PC-9 (cell line): ENCODE results near the gene ARFIP1. TPM values are rescaled to one million over a fixed set of nuclear protein-coding genes. Genes with fewer than 3 reads are reported as not detected.

Source experiments
- BruUV-seq: library from RNA; stranded (reverse); fragments of 400-500 nt; replicated peaks from 2 replicates; lab custom pipeline; 2021; lab: Mats Ljungman, UMichigan
- CTCF ChIA-PET: fragments of 300-600 bp; sonication (Branson Sonifier 250); formaldehyde crosslinking; loops from one replicate; lab custom pipeline; 2022; ENCODE audit warnings: antibody characterized with exemption; lab: Charles Lee
- POLR2A ChIA-PET: fragments of 300-600 bp; sonication (Branson Sonifier 250); formaldehyde crosslinking; loops from one replicate; lab custom pipeline; 2022; ENCODE audit warnings: antibody characterized with exemption; ENCODE audit not compliant: unreplicated experiment; lab: Charles Lee
- DNase-seq, 2 experiments: peaks; one replicate each; pipeline versions ENCODE4 v3.0.0 to v3.0.0-alpha.2; 2015 to 2022; ENCODE audit warnings: mixed read lengths in 1 of 2
- H2AFZ ChIP-seq: fragments of 200-600 bp; sonication (generic); 2 replicates; pipeline ENCODE4 v1.8.1; 2017; ENCODE audit warnings: antibody characterized with exemption
- H3F3A ChIP-seq: fragments of 200-600 bp; sonication (generic); 2 replicates; pipeline ENCODE4 v1.8.1; 2017; ENCODE audit warnings: antibody characterized with exemption, mild to moderate bottlenecking, low read depth; ENCODE audit not compliant: insufficient read depth
- H3K27ac ChIP-seq: fragments of 200-600 bp; sonication (generic); 2 replicates; pipeline ENCODE4 v1.6.1; 2016; ENCODE audit warnings: mixed run types
- H3K27me3 ChIP-seq: fragments of 200-600 bp; sonication (generic); 2 replicates; pipeline ENCODE4 v1.6.1; 2016; ENCODE audit warnings: low read depth, mixed run types; ENCODE audit not compliant: insufficient read depth
- H3K36me3 ChIP-seq: fragments of 200-600 bp; sonication (generic); 2 replicates; pipeline ENCODE4 v1.6.1; 2016; ENCODE audit warnings: low read depth, mixed run types
- H3K4me1 ChIP-seq: fragments of 200-600 bp; sonication (generic); replicated peaks from 2 replicates; pipeline ENCODE4 v1.6.1; 2016; ENCODE audit warnings: mixed run types; ENCODE audit not compliant: insufficient read depth
- H3K4me2 ChIP-seq: fragments of 200-600 bp; sonication (generic); 2 replicates; pipeline ENCODE4 v1.6.1; 2017; ENCODE audit warnings: mixed run types
- H3K4me3 ChIP-seq: fragments of 200-600 bp; sonication (generic); 2 replicates; pipeline ENCODE4 v1.6.1; 2016; ENCODE audit warnings: mixed run types
- H3K79me2 ChIP-seq: fragments of 200-600 bp; sonication (generic); 2 replicates; pipeline ENCODE4 v1.6.1; 2017; ENCODE audit warnings: low read depth, mixed run types
- H3K9me2 ChIP-seq: fragments of 200-600 bp; sonication (generic); 2 replicates; pipeline ENCODE4 v1.8.1; 2017; ENCODE audit warnings: mild to moderate bottlenecking; ENCODE audit not compliant: insufficient read depth
- H3K9me3 ChIP-seq: fragments of 200-600 bp; sonication (generic); 2 replicates; pipeline ENCODE4 v1.8.1; 2016; ENCODE audit warnings: low read depth; ENCODE audit not compliant: insufficient read depth
- H4K20me1 ChIP-seq: fragments of 200-600 bp; sonication (generic); 2 replicates; pipeline ENCODE4 v1.8.1; 2017; ENCODE audit not compliant: insufficient read depth
- CTCF ChIP-seq: fragments of 200-600 bp; sonication (generic); conservative IDR thresholded peaks from 2 replicates; pipeline ENCODE4 v1.6.1; 2017; ENCODE audit warnings: mixed run types, antibody characterized with exemption, mild to moderate bottlenecking, moderate library complexity
- EZH2 ChIP-seq: fragments of 200-600 bp; sonication (generic); IDR thresholded peaks from 2 replicates; pipeline ENCODE4 v1.8.0; 2017; ENCODE audit warnings: antibody characterized with exemption, low read depth
- intact Hi-C: fragments of 100-400 bp; cut with micrococcal nuclease; formaldehyde crosslinking; loops from one replicate; pipeline ENCODE4 v1.10.0; 2022; ENCODE audit not compliant: unreplicated experiment
- total RNA-seq: library from RNA; stranded (reverse); gene quantifications from 2 replicates; pipeline ENCODE4 v1.2.3, GENCODE V29; 2021

ARFIP1 gene
- total RNA-seq, 1 experiment from 2014 or later, result 38.4 TPM

DNA sequence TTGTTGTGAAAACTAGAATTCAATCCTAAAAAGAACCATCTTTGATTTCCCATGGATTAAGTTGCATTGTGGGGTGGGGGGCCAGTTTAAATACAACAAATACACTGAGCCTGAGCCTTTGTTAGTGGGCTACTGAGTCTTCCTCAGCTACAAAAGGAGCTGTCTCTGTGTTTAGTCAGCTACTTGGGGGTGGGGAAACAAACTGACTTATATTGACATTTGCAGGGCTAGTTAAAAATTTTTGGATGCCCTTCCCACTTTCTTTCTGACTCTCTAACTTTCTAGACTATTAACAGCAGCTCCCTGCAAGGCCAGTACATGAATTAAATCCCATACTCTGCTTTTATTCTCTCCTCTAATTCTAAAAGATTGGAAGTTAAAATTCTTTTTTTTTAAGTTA, 123.9 kb downstream of the ARFIP1 start:
- Histone ChIP-seq H3K4me2 (no peak overlapping the region), H3K27me3 (no peaks in the 10 kb centered on the region), H4K20me1 (no peaks in the 10 kb centered on the region), H3K9me2 (no peaks in the 10 kb centered on the region), H3K36me3 (no peaks in the 10 kb centered on the region), H3F3A (no peaks in the 10 kb centered on the region), H3K79me2 (no peaks in the 10 kb centered on the region), H3K4me3 (no peak overlapping the region), H3K9me3 (no peaks in the 10 kb centered on the region), H2AFZ (no peak overlapping the region), H3K4me1 (no peaks in the 10 kb centered on the region), H3K27ac (no peak overlapping the region)
- CTCF ChIA-PET, result no interaction called here
- TF ChIP-seq EZH2 (no peak), CTCF (no peak)
- no peak for DNase-seq
- POLR2A ChIA-PET, result no interaction called here
- intact Hi-C loops, result no loop called here
- no TSS peak for BruUV-seq

DNA sequence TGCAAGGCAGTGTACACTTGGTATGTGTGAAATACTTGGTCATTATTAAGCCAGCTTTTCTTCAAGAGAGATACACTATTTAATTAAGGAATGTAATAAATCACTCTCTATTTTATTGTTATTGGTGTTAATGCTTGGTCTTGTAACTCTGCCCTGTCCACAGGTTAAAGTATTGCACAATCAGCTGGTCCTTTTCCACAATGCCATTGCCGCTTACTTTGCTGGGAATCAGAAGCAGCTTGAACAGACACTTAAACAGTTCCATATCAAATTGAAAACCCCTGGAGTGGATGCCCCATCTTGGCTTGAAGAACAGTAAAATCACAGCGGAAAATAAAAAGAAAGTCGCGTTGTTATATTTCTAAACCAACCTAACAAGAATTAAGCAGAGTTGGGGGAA, 130.1 kb downstream of the ARFIP1 start:
- CTCF ChIA-PET, result no interaction called here
- Histone ChIP-seq H3K4me2 (no peak overlapping the region), H4K20me1 (no peaks in the 10 kb centered on the region), H3K79me2 (no peaks in the 10 kb centered on the region), H3K9me3 (no peaks in the 10 kb centered on the region), H3K27me3 (no peaks in the 10 kb centered on the region), H3K4me3 (no peak overlapping the region), H3K9me2 (no peaks in the 10 kb centered on the region), H3K4me1 (no peaks in the 10 kb centered on the region), H3K36me3 (no peaks in the 10 kb centered on the region), H2AFZ (no peak overlapping the region), H3F3A (no peaks in the 10 kb centered on the region), H3K27ac (no peak overlapping the region)
- POLR2A ChIA-PET, result no interaction called here
- BruUV-seq, result no TSS peak
- TF ChIP-seq EZH2 (no peak), CTCF (no peak)
- intact Hi-C loops, result no loop called here
- DNase-seq, result no peak

DNA sequence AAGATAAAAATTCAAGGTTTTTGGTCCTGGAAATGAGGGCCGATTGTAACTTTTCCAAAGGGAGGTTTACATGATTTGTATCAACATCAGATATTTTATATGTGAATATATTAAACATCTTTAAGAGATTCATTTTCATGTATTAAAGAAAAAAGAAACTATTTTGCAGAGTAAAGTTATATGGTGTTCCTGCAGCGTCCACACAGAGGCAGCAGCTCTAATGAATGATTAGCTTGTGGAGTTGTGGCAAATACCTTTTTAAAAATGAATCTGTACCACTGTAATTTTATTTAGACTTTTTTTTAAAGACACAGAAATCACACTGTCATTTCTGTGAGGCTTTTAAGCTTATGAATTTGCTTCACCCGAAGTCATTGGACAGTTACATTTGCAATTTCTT, 130.8 kb downstream of the ARFIP1 start:
- H3F3A ChIP-seq, result no peaks in the 10 kb centered on the region
- ChIA-PET POLR2A (no interaction called here), CTCF (no interaction called here)
- no peak overlapping the region for H3K27ac ChIP-seq
- no peaks in the 10 kb centered on the region for H4K20me1 ChIP-seq
- BruUV-seq, result no TSS peak
- H3K4me2 ChIP-seq, result no peak overlapping the region
- no peak overlapping the region for H3K4me3 ChIP-seq
- no peaks in the 10 kb centered on the region for H3K27me3 ChIP-seq
- intact Hi-C loops, result no loop called here
- no peaks in the 10 kb centered on the region for H3K36me3 ChIP-seq
- H3K9me2 ChIP-seq, result no peaks in the 10 kb centered on the region
- no peaks in the 10 kb centered on the region for H3K79me2 ChIP-seq
- H2AFZ ChIP-seq, result no peak overlapping the region
- TF ChIP-seq CTCF (no peak), EZH2 (no peak)
- no peaks in the 10 kb centered on the region for H3K4me1 ChIP-seq
- H3K9me3 ChIP-seq, result no peaks in the 10 kb centered on the region
- DNase-seq, result no peak
